Heart left ventricle (tissue), 13 donors: ENCODE data around the gene JCHAIN.

Experiments
- CTCF ChIP-seq, 12 donors: fragments of 200-600 bp; sonication (generic) in 4 of 12; IDR thresholded peaks; one replicate each; pipeline versions ENCODE4 v1.5.0 to v1.8.0; 2018 to 2022; ENCODE audit warnings: antibody characterized with exemption in 12 of 12, mild to moderate bottlenecking in 5 of 12
- POLR2A ChIP-seq, 2 donors: fragments of 450-650 bp; IDR thresholded peaks; one replicate each; pipeline ENCODE4 v1.6.1; 2017; ENCODE audit warnings: antibody characterized with exemption in 2 of 2, mild to moderate bottlenecking in 2 of 2, moderate library complexity in 2 of 2
- donor health status: ischemic (EF 13 %, LVEDD 7.1; RV severe dilation, severe dysfunction).
- donor health status: DM: no; HTN: yes; CAD: no.
- donor health status: DM: no; HTN: no; CAD: no.
- donor health status: ischemic (EF 25% LVEDD 6.9; RV normal size, moderate dysfunction).
- donor health status: ischemic (EF 25% LVEDD 5.7; RV mildly dilated, moderate dysfunction).
- donor health status: ischemic (EF 35%, LVEDD 5.7; RV mildly dilated, moderate dysfunction).
- donor health status: nonischemic (EF 11% LVEDD 7.7; RV severe dilation, severe dysfunction).
- donor health status: DM: yes; HTN: yes; CAD: no.
- donor health status: PGD.
- donor health status: ischemic (EF 29% LVEDD 5.4; RV normal size, mild dysfunction).
- donor health status: nonischemic (EF 23%, LVEDD 6.1; RV moderate dilation, normal function).

- TF ChIP-seq POLR2A (IDR thresholded peaks at IDR 0.05) (no peak), CTCF (IDR thresholded peaks at IDR 0.05) (no peak)
Measured at GRCh38 chr4:70623323-70623722, 43.0 kb downstream of the JCHAIN start.
